ENCODE measurements around the gene UNK.

The UNK gene

DNA sequence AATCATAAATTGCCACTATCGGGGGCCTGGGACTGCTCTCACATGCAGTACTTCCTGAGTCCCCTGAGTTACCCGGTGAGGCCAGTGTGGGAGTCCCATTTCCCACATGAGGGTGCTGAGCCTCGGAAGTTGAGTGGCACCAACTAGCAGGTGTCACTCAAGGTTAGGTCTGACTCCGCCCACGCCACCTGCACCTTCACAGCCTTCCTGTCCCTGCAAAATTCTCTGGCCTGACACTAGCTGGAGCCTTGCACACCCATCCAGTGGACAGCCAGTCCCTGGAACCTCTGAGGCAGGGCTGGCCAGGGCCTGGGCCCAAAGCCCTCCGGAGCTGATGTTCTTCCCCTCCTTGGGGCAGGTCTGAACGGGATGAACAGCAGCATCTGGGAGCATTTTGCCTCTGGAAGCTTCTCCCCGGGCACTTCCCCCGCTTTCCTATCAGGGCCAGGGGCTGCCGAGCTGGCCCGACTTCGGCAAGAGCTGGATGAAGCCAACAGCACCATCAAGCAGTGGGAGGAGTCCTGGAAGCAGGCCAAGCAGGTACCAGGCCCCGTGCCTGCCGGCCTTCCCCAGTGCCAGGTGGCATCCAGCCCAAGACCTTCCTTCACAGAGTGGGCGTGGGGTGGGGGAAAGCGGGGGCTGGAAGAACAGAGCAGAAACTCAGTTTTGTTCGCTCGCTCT is 37.7 kb downstream of the UNK start:
- no peak for DNase-seq

- DNase-seq, result no peak
Observed at GRCh38 chr17:75822800-75823166, 38.2 kb downstream of the UNK start.

DNA sequence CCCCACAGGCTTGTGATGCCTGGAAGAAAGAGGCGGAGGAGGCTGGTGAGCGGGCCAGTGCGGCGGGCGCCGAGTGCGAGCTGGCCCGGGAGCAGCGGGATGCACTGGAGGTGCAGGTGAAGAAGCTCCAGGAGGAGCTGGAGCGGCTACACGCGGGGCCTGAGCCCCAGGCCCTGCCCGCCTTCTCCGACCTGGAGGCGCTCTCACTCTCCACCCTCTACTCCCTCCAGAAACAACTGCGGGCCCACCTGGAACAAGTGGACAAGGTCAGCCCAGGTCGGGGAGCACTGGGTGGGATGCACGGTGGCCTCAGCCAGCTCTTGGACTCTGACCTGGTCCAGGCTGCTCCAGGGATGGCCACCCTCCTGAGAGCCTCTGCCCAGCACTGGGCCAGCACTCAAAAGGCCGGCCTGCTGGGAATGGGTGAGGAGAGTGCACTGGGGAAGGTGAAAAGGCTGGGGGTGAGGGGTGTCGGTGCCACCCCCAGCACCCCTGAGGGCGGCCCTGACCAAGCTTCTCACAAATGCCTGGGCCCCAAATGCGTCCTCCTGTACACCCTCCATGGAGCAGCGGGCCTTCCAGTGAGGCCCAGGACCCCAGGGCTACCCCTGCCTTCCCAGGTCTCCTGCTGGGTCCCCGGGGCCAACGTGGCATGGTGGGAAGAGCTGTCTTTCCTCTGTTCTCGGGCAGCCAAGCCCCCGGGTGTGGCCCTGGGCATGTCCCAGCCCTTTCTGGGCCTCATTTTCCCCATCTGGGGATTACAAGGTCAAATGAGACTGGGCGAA is 38.8 kb downstream of the UNK start:
- no peak for DNase-seq

GRCh38 chr17:75824050-75824552 is 39.5 kb downstream of the UNK start:
- no peak for DNase-seq

DNA sequence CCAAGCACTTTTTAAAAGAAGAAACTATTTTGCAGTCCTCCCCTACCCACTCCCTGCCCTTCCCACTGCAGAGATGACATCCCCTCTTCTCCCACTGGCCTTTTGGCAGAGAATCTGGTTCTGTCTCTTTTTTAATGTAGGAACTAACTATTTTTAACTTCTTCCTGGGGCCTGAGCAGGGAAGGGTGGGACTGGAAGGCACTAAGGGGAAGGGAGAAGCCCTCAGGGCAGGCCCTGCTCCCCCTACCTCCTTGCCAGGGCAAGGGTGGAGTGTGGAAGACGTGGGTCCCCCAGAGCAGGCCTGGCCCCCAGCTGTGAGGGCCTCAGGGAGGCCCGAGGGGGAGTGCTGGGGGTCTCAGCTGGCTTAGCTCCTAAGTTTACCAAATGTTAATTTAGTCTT is 40.1 kb downstream of the UNK start:
- DNase-seq, result no peak

DNA sequence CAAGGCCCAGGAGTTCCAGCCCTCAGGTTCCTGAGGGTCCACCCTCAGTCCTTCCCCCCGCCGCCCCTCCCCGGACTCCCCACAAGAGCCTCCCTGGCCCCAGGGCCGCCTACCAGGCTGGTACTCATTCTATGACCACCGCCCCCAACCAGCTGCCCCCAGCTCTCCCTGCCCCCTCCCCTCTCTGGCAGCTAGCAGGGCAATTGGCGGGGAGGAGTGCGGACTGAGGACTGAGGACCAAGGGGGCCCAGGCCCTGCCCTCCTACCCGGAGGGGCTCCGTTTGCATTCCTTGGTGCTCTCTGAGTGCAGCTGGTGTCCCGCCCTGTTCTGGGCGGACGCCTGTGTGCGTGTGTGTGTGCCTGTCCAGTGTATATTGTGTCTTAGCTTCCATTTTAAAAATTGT is 40.5 kb downstream of the UNK start:
- DNase-seq, result peak; percentile 66

DNA sequence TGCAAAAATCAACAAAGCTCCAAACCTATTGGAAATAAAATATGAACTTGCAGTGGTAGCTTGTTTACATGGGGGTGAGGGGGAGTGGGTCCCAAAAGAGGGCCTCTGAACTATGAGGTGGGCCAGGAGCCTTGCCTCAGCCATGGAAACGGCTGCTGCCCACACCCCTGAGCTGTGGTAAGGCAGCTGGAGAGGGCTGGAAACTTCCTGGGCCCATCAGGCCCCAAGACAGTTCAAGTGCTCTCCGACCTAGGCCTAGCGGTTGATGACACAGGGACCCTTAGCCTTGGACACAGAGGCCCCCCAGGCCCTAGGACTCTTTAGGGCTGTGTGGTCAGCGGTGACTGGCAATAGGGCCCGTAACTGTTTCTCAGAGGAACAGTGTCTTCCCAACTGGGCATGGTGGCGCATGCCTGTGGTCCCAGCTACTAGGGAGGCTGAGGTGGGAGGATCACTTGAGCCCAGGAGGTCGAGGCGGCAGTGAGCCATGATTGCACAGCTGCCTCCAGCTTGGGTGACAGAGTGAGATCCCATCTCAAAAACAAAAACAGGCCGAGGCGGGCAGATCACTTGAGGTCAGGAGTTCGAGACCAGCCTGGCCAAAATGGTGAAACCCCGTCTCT is 41.3 kb downstream of the UNK start:
- peak; percentile 13 for DNase-seq

GRCh38 chr17:75826561-75827307 is 42.1 kb downstream of the UNK start:
- no peak for DNase-seq

- DNase-seq, result peak; percentile 84
Observed at GRCh38 chr17:75827308-75828075, 42.9 kb downstream of the UNK start.

- no peak for DNase-seq
Observed at GRCh38 chr17:75828076-75828400, 43.4 kb downstream of the UNK start.

GRCh38 chr17:75828741-75829140 is 44.1 kb downstream of the UNK start:
- no peak for DNase-seq

DNA sequence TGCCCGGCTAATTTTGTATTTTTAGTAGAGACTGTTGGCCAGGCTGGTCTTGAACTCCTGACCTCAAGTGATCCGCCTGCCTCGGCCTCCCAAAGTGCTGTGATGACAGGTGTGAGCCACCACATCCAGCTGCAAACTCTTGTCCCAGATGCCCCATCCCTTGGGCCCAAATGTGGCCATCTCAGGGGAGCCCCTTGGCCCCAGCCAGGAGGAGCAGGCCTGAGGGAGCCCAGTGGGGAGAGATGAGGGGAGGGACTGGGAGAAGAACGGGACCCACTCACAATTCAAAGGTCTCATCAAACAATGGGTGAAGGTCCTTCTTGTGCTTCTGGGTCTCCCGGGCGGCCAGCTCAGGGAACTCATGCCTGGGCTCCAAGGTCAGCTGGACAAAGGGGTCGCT is 45.1 kb downstream of the UNK start:
- no peak for DNase-seq

- DNase-seq, result no peak
Observed at GRCh38 chr17:75830164-75831031, 45.8 kb downstream of the UNK start.

DNA sequence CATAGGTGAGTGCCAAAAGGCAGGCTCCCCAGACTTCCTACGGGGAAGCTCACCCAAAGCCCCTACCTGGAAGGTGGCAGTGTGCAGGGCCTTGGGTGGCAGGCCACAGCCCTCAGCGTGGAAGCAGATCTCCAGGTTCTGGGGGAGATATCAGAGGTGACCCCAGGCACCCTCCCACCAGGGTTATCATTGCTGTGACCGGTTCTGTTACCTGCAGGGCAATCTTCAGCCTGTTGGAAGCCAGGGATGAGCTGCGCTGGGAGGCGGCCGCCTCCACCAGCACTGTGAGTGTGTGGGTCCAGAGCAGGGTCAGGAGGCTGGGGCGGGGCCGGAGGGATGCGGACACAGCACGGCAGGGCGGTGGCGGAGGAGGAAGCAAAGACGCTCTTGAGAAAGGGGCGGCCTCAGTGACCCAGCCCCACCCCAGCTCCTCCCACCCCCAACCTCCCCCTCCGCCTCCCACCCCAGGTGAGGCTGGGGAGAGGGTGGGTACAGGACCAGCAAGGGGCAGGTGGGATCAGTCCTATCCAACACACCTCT is 46.5 kb downstream of the UNK start:
- no peak for DNase-seq

- DNase-seq, result no peak
Observed at GRCh38 chr17:75832164-75832651, 47.6 kb downstream of the UNK start.

GRCh38 chr17:75832652-75833400 is 48.2 kb downstream of the UNK start:
- no peak for DNase-seq

DNA sequence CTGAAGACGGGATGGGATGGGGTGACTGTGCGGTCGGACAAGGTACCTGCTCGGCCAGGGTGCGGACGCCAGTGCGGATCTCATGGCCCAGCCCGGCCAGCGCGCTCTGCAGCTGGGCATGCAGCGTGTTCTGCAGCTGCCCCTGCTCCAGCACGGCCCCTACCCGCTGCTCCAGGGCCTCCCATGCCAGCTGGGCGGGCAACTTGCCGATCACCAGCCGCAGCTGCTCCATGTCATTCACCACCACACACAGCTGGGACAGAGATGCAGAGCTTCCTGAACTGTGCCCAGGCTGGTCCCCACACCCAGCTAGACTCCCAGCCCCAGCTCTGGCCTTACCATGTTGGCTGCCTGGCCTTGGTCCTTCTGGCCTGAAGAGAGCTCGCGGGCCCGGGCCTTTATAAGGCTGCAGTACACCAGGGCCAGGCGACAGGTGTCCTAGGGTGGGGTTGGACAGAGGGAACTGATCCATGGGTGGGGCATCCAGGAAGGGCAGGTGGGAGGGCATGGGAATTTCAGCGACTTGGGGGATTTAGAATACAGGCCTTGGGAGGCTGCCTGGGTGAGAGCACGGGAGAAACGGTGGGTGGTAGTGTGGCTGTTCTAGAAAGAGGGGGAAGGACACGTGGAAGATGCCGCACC is 49.8 kb downstream of the UNK start:
- peak; percentile 86 for DNase-seq

GRCh38 chr17:75834928-75835653 is 50.5 kb downstream of the UNK start:
- DNase-seq, result no peak

DNA sequence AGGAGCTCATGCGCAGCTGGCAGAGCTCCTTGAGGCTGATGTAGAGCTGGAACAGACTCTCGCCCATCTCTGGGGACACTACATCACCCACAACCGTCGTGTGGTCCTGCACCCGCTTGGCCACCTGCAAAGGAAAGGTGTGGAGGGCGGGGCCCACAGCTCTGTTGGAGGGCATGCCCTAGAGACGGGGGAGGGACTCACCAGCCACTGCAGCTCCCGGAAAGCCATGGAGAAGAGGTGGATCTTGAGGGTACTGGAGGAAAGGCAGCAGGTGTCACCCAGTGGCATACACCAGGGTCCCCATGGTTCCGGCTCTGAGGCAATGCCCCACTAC is 51.0 kb downstream of the UNK start:
- DNase-seq, result no peak

Measured in left hindlimb (tissue), 1 donor.